Sigmoid colon (tissue), 4 donors: Measurements from ENCODE around the gene NLRP3.

Experiments used
- CTCF ChIP-seq, 4 experiments: fragments of 450-650 bp in 3 of 4; fragments of 200-600 bp in 1 of 4; IDR thresholded peaks; one replicate each; pipeline ENCODE4 v1.5.1; 2016 to 2019; ENCODE audit warnings: antibody characterized with exemption in 4 of 4, mild to moderate bottlenecking in 3 of 4, moderate library complexity in 2 of 4
- EP300 ChIP-seq, 4 donors: sonication (generic); formaldehyde crosslinking; IDR thresholded peaks; one replicate each; pipeline ENCODE4 v1.6.1; 2017; ENCODE audit warnings: antibody characterized with exemption in 4 of 4
- POLR2A ChIP-seq, 2 donors: fragments of 450-650 bp; IDR thresholded peaks; one replicate each; pipeline ENCODE4 v1.6.1; 2016; ENCODE audit warnings: antibody characterized with exemption in 2 of 2, mild to moderate bottlenecking in 2 of 2, moderate library complexity in 2 of 2

GRCh38 chr1:247421074-247421473 is 5.1 kb downstream of the NLRP3 start:
- no peak for TF ChIP-seq CTCF (IDR thresholded peaks at IDR 0.05)
- no peak for TF ChIP-seq POLR2A (IDR thresholded peaks at IDR 0.05)
- TF ChIP-seq EP300 (IDR thresholded peaks at IDR 0.05) = no peak
